ENCODE measurements around the gene ANGPT4.

The ANGPT4 gene

DNA sequence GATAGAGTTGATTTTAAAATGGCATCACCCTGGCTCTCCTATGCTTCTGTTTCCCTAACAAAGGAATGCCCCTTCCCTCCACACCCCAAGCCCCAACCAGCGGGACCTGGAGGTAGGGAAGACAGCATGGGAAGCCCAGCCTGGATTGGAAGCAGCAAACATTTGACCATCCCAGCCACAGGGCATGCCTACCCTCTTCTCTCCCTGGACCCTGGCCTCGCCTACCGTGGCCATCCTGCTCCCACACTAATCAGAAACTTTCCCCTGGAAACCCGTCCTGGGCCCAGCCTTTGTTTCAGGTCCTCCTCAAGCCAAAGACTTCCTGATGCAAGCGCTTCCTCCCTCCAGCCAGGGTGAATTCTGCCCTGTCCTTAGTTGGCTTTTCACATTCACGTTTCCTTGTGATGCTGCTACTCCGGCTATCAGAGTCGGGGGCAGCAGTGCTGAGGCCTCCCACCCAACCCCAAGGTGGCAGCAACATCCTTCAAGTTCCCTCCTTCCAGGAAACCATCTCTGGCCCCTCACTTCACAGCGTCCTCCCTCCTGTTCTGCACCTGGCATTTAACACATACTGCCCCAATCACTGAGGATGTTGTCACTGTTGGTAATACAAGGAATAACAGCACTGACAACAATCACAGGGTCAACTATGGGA is 18.2 kb upstream of the ANGPT4 start:
- no peak for DNase-seq

GRCh38 chr20:933029-933428 is 16.9 kb upstream of the ANGPT4 start:
- DNase-seq = no peak

GRCh38 chr20:931401-931800 is 15.3 kb upstream of the ANGPT4 start:
- no peak for DNase-seq

DNA sequence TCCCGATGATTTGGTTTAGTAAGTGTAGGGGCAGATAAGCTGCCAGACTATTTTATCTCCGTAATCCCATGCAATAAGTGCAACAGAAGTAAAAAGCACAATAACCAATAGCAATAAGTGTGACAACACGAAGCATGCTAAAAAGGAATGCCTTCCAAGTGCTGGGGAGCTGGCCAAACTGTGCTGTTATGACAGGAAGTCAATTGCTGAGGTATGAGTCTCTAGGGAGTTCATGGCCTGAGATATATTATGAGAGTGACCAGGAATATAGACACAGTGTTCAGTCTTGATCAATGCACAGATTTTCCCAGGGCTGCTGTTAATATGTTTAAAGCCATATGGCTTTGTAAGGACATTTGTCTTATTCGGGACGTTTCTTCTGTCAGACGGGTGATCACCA is 10.5 kb upstream of the ANGPT4 start:
- no peak for DNase-seq

DNA sequence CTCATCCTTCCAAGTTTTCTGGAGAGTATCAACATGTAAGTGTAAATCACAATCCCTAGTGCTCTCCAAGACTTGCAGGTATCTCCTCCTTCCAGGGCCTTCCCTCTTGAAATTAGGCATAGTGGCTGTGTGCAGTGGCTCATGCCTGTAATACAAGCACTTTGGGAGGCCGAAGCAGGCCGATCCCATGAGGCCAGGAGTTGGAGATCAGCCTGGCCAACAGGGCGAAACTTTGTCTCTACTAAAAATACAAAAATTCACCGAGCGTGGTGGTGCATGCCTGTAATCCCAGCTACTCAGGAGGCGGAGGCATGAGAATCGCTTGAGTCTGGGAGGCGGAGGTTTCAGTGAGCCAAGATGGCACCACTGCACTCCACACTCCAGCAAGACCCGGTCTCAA is 9.4 kb upstream of the ANGPT4 start:
- DNase-seq = no peak

GRCh38 chr20:924639-925038 is 8.5 kb upstream of the ANGPT4 start:
- no peak for DNase-seq

DNA sequence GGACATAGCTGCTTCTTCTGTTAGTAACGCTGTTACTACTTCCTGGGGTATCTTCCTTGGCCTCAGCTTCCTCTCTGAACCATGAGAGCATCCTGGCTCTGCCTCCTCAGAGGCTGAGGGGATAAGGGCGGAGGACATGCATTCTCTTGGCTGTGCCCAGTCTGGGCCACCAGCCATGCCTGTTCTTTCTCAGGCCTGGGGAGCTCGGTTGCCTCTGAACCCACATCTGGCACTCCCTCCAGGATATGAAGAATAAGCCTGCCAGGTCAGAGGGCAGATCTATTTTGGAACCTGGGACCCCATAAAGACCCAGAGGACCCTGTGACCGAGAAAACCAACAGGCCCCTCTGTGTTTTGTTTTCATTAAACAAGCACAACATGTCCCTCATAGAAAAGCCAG is 6.6 kb upstream of the ANGPT4 start:
- no peak for DNase-seq

DNA sequence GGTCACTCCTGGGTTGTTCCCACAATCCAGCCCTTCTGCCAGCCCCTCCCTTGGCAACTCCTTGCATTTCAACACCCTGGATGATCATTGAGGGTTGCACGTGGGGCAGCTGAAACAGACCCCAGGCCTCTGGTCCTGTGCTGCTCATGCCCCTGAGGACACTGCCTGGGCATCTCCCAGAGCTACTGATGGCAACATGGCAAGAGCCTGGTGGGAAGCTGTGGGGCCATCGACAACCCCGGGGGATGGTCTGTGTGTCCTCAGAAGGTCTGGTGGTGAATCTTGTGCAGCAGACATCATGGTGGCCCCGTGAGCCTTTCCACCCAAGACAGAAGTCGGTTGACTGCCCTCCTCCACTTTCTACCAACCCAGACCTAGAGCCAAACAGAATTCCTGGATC is 4.9 kb upstream of the ANGPT4 start:
- no peak for DNase-seq

DNA sequence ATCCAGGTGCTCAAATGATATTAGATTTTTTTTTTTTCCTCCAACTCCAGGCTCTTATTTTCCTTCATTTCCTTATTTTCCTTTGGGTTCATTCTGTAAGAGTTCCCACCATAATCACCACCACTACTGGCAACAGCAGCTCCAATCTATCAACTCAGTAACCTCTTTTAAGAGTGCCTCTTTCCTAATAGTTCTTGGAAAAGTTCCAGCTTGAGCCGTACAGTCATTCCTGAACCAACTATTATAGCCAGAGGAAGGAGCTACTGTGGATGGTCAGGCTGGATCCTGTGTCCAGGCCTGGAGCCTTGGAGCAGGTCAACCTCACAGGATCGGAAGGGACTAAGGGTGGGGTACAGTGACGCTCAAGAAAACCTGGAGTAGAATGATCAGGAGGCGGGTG is 4.2 kb upstream of the ANGPT4 start:
- DNase-seq = no peak

DNA sequence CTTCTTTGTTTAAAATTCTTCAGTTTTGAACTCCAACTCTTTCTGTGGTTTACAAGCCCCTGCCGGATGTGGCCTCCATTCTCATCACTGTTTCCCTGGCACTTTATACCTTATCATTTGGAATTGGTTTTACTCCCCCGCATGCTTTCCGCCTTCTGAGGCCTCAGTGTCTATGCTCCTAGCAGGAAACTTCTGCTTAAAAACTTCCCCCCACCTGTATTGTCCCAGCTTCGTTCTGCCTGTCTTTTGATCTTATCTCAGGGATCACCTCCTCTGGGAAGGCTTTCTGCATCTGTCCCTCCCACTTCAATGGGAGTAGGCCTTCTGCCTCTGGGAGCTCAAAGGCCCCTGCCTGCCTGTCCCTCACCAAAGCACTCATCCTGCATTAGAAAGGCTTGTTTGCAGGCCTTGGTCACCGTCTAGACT is 3.4 kb upstream of the ANGPT4 start:
- DNase-seq = no peak

GRCh38 chr20:917416-917815 is 1.3 kb upstream of the ANGPT4 start:
- no peak for DNase-seq

DNA sequence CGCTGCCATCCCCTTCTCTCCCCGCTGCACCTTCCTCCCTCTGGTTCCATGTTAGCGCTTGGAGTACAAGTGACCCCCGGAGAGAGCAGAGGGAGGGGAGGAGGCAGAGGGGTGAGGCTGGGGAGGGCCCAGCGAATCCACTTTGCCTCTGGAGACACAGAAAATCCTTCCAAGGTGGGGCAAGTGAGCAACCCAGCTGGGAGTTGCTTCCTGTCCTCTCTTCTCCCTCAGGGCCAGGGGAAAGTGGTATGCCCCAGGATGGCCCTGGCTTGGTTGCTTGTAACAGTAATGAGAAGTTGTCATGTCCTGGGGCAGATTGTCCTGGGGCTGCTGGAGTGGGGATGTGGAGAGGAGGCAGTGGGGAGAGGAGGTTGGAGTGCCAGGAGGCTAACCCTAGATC is 691 bp upstream of the ANGPT4 start:
- DNase-seq = no peak

GRCh38 chr20:914727-915498 is 1.2 kb downstream of the ANGPT4 start:
- no peak for DNase-seq

DNA sequence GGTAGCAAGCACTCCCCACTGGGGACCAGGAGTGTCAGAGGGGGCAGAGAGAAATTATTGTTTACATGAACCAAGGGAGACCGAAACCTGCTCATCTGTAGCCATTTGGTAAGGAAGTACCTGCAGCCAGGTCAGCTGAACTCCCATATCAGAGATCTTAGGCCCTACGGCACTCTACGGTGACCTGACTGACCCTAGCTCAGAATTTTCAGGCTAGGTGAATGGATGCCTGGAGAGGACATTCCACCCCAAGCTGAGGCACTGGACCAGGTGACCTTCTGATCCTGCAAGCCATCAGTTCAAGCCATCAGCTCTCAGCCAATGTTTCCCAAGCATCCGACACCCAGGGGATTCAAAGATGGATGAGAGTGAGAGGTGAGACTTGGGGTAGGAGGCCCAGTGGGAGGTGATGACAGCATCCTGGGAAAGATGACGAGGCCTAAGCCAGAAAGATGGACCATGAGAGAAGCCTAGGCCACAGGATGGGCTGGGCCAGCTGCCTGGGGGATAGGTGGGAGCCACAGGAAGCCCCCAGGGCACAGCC is 2.8 kb downstream of the ANGPT4 start:
- no peak for DNase-seq

DNA sequence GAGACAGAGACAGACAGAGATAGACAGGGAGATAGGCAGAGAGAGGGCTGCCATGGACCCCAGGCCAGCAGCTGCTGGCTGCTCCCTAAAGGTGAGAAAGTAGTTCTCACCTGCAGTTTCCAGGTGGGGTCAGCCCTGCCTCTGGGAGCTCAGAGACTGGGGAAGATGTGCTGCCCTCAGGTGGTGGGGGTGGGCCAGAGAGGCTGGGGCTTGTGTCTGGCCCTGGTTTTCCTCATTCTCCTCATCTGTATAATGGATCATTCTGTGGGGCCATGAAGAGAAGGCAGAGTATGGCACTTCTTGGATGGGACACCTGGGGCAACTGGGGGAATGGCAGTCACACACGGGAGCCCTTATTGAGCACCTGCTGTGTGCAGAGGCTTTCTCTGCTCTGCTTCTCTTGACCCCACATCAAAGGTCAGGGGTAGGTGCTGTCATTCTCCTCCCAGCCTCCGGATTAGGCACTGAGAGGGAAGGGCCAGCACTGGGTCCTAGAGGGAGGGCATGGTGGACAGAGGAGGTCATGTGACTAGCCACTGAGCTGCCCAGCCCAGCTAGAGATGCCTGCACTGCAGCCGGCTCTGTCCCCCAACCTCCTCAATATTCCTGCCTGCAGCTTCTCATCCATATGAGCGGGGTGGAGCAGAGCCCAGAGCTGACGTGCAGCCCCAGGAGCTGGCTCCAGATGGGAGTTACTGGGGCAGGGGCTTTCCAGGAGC is 4.1 kb downstream of the ANGPT4 start:
- no peak for DNase-seq

DNA sequence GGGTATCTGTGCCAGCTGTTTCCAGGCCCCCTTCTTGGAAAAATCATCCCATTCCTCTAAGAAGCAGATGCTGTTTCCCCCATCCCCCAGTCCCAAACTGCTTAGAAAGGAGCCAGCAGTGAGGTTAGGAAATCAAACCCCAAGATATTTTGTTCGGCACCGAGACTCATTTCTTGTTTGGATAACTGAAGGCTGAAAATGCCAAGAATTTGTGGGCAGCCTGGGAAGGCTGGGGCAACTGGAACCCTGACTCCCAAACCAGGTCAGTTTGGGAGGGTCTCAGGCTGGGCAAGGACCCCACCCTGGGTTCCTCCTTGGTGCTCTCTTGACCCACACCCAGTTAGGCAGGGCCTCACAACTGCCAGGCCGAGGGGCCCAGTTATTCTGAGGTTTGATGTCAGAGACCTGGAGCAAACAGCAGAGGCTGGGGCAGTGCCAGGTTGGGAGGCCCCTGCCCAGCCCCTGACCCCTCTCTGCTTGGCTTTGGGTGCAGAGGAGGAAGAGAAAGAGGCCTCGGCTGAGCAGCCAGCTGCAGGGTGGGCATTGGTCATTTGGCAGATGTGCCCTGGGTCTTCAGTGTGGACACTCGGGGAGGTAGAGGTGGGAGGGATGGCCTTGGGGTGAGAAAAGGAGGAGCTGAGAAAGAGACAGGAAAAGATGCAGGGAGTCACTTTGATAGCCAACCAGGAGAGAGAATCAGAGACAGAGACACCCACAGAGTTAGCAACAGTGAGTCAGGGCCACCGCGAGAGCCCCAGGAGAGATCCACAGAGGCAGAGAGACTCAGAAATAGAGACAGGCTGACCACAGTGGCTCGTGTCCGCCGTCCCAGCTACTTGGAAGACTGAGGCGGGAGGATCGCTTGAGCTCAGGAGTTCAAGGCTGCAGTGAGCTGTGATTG is 5.0 kb downstream of the ANGPT4 start:
- DNase-seq = peak; percentile 64

DNA sequence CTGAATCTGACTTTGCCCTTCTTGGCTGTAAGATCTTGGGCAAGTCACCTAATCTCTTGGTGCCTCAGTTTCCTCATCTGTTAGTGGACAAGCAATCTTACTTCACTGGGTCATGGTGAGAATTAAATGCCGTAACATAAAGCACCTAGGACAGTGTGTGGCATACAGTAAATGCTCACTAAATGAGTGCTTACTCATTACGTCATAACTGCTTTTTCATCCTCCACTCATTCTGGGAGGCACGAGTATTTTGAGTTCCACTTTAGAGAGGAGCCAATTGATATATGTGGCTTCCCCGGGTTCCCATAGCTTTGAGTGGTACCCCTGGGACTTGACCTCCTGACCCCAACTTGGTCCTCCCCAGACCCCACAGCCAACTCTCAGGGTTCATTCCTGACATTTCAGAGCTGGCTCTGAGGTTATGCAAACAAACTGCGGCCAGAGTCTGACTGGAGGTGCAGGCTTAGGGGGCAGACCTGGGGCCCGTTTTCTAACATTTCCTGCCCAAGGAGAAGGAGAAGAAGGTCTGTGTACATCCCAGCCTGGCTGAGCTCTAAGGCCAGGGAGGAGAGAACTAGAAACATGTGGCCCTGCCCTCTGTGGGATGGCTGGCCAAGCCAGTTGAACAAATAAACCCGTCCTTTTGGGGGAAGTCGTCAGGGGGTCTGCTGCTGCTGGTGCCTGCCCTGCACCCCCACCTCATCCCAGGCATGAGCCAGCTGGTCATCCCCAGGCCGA is 5.8 kb downstream of the ANGPT4 start:
- DNase-seq = no peak

DNA sequence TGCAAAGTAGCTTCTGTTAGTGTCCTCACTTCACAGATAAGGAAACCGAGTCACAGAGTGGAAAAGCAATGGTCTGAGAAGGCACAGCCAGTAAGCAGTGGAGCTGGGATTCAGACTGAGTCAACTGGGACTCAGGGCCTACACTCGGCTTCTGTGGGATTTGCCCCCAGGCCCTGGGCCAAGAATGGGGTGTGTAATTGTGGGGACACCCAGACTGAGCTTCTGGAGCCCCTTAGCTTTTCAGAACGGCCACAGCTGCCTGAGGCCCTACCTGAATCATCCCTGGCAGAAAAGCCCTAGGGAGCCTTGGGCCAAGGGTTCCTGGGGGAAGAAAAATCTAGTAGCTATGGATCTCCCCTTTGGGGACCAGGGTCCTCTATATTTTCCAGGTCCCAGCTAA is 6.5 kb downstream of the ANGPT4 start:
- no peak for DNase-seq

- no peak for DNase-seq
Observed at GRCh38 chr20:906703-907270, 9.3 kb downstream of the ANGPT4 start.

DNA sequence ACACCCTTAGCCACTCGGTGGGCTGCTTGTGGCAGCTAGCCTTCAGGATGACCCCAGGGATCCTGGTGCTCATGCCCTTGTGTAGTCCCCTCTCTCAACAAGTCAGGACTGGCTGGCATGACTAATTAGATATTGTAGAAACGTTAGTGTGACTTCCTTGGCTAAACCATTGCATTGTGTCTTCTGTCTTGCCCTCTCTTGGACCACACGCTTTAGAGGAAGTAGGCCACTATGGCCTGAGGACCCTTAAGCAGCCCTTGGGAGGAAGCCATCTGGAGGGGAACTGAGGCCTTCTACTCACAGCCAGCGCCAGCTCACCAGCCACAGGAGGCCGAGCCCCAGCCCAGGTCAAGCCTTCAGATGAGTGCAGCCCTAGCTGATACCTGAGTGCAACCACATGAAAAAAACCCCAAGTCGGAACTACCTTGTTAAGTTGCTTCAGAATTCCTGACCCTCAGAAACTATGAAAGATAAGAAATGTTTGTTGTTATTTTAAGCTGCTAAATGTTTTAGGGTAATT is 10.1 kb downstream of the ANGPT4 start:
- no peak for DNase-seq

- DNase-seq = no peak
Observed at GRCh38 chr20:905396-905961, 10.7 kb downstream of the ANGPT4 start.

All from GOT3 (cell line).